Measurements from ENCODE around the gene DLGAP1.

DNA sequence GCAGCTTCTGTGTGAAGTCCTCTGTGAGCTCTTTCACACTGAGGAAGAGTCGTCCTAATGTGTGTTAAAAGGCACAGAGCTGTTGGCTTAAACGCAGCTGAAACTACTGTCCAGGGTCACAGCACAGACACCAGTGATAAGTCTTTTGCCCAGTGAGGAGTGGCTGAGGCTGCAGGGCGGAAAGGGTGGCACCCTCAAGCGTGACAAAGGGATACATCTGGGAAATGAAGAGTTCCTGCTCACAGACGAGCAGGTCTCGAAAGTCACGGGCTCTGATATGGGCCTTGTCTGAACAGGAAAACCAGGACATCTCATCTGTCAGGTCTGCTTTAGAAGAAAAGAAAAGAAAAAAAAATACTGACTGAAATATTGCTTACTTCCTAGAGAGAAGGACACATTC, 968.6 kb downstream of the DLGAP1 start:
- TF ChIP-seq, protein P1, sequence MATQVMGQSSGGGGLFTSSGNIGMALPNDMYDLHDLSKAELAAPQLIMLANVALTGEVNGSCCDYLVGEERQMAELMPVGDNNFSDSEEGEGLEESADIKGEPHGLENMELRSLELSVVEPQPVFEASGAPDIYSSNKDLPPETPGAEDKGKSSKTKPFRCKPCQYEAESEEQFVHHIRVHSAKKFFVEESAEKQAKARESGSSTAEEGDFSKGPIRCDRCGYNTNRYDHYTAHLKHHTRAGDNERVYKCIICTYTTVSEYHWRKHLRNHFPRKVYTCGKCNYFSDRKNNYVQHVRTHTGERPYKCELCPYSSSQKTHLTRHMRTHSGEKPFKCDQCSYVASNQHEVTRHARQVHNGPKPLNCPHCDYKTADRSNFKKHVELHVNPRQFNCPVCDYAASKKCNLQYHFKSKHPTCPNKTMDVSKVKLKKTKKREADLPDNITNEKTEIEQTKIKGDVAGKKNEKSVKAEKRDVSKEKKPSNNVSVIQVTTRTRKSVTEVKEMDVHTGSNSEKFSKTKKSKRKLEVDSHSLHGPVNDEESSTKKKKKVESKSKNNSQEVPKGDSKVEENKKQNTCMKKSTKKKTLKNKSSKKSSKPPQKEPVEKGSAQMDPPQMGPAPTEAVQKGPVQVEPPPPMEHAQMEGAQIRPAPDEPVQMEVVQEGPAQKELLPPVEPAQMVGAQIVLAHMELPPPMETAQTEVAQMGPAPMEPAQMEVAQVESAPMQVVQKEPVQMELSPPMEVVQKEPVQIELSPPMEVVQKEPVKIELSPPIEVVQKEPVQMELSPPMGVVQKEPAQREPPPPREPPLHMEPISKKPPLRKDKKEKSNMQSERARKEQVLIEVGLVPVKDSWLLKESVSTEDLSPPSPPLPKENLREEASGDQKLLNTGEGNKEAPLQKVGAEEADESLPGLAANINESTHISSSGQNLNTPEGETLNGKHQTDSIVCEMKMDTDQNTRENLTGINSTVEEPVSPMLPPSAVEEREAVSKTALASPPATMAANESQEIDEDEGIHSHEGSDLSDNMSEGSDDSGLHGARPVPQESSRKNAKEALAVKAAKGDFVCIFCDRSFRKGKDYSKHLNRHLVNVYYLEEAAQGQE (IDR thresholded peaks at IDR 0.05; ENCODE audit: low read depth), result no peak
- TF ChIP-seq TAF1 (IDR thresholded peaks at IDR 0.05; ENCODE audit: low read depth) (no peak), EGR1 (IDR thresholded peaks at IDR 0.05) (no peak), EP300 (IDR thresholded peaks at IDR 0.05; ENCODE audit: borderline replicate concordance) (no peak), CEBPB (IDR thresholded peaks at IDR 0.05) (no peak), RAD21 (IDR thresholded peaks at IDR 0.05; ENCODE audit: low read depth) (no peak), TCF12 (IDR thresholded peaks at IDR 0.05; ENCODE audit: low read depth) (no peak)
- TF ChIP-seq, protein P2, sequence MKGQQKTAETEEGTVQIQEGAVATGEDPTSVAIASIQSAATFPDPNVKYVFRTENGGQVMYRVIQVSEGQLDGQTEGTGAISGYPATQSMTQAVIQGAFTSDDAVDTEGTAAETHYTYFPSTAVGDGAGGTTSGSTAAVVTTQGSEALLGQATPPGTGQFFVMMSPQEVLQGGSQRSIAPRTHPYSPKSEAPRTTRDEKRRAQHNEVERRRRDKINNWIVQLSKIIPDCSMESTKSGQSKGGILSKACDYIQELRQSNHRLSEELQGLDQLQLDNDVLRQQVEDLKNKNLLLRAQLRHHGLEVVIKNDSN (IDR thresholded peaks at IDR 0.05), result no peak

Data from Ishikawa (cell line).